CD4-positive, alpha-beta T cell treated with Interleukin-10 for 1 hour (primary cell): ENCODE data around the gene STX19.

Experiments used
- DNase-seq: peaks from one replicate; pipeline ENCODE4 v3.0.0-alpha.2; 2020

The STX19 gene

GRCh38 chr3:94026623-94027022 lies 1.8 kb downstream of the STX19 start:
- DNase-seq = no peak

GRCh38 chr3:94024385-94024784 lies 4.0 kb downstream of the STX19 start:
- DNase-seq = no peak

GRCh38 chr3:94020293-94020692 lies 8.1 kb downstream of the STX19 start:
- no peak for DNase-seq

- DNase-seq = no peak
Observed at GRCh38 chr3:94019659-94020058, 8.7 kb downstream of the STX19 start.

- no peak for DNase-seq
Observed at GRCh38 chr3:94015025-94015424, 13.4 kb downstream of the STX19 start.

GRCh38 chr3:94012185-94012584 lies 16.2 kb downstream of the STX19 start:
- no peak for DNase-seq

- no peak for DNase-seq
Observed at GRCh38 chr3:94011233-94011711, 17.1 kb downstream of the STX19 start.

GRCh38 chr3:94009608-94010007 lies 18.8 kb downstream of the STX19 start:
- no peak for DNase-seq

- DNase-seq = no peak
Observed at GRCh38 chr3:94008253-94008652, 20.1 kb downstream of the STX19 start.

GRCh38 chr3:94004301-94004910 lies 24.0 kb downstream of the STX19 start:
- peak; percentile 66 for DNase-seq

- no peak for DNase-seq
Observed at GRCh38 chr3:94001827-94002495, 26.4 kb downstream of the STX19 start.

- DNase-seq = no peak
Observed at GRCh38 chr3:94001191-94001590, 27.2 kb downstream of the STX19 start.

- DNase-seq = no peak
Observed at GRCh38 chr3:93994056-93994455, 34.3 kb downstream of the STX19 start.

GRCh38 chr3:93992207-93992606 lies 36.2 kb downstream of the STX19 start:
- DNase-seq = no peak

- DNase-seq = no peak
Observed at GRCh38 chr3:93991631-93992030, 36.8 kb downstream of the STX19 start.

- no peak for DNase-seq
Observed at GRCh38 chr3:93989241-93989640, 39.2 kb downstream of the STX19 start.

GRCh38 chr3:93988764-93989163 lies 39.6 kb downstream of the STX19 start:
- DNase-seq = no peak

GRCh38 chr3:93988283-93988682 lies 40.1 kb downstream of the STX19 start:
- DNase-seq = no peak

GRCh38 chr3:93984618-93985017 lies 43.8 kb downstream of the STX19 start:
- DNase-seq = no peak

GRCh38 chr3:93983408-93983807 lies 45.0 kb downstream of the STX19 start:
- no peak for DNase-seq

- DNase-seq = no peak
Observed at GRCh38 chr3:93981649-93982048, 46.7 kb downstream of the STX19 start.

GRCh38 chr3:93979850-93980676 lies 48.3 kb downstream of the STX19 start, which contains the start of gene ARL13B:
Gene ARL13B (plus strand): TSS chr3:93980155. CDS start chr3:93980424, 269 bp downstream.
- peak; percentile 96 for DNase-seq
